ENCODE data around the gene ATG4C. TPM values are rescaled to one million over a fixed set of nuclear protein-coding genes. Genes with fewer than 3 reads are reported as not detected.

Gene ATG4C
- total RNA-seq, 1 donor from 2014 or later, result 13.7 TPM

- Histone ChIP-seq H3K36me3 (peaks cover 4% of the 10 kb centered on the region), H3K9me3 (no peaks in the 10 kb centered on the region), H3K4me3 (no peak overlapping the region), H3K4me1 (no peaks in the 10 kb centered on the region), H3K27me3 (no peaks in the 10 kb centered on the region), H3K27ac (no peak overlapping the region)
- intact Hi-C loops (cut with DNase I), result no loop called here
- DNase-seq (no peak), ATAC-seq (no peak)
- no peak for TF ChIP-seq CTCF (IDR thresholded peaks at IDR 0.05)
Observed at GRCh38 chr1:62799688-62800087, 15.8 kb downstream of the ATG4C start.

GRCh38 chr1:62800281-62800680, 16.3 kb downstream of the ATG4C start:
- H3K36me3 ChIP-seq, result peaks cover 4% of the 10 kb centered on the region
- ATAC-seq, result peak; percentile 46
- no peak overlapping the region for H3K27ac ChIP-seq
- H3K4me3 ChIP-seq, result no peak overlapping the region
- no peaks in the 10 kb centered on the region for H3K27me3 ChIP-seq
- no peaks in the 10 kb centered on the region for H3K4me1 ChIP-seq
- H3K9me3 ChIP-seq, result no peaks in the 10 kb centered on the region
- intact Hi-C loops (cut with DNase I), result no loop called here
- TF ChIP-seq CTCF (IDR thresholded peaks at IDR 0.05), result no peak
- no peak for DNase-seq

GRCh38 chr1:62800825-62801306, 16.9 kb downstream of the ATG4C start:
- no peaks in the 10 kb centered on the region for H3K9me3 ChIP-seq
- ATAC-seq, result peak; percentile 84
- H3K4me3 ChIP-seq, result no peak overlapping the region
- no peak for DNase-seq
- no peak for TF ChIP-seq CTCF (IDR thresholded peaks at IDR 0.05)
- H3K27me3 ChIP-seq, result no peaks in the 10 kb centered on the region
- intact Hi-C loops (cut with DNase I), result no loop called here
- H3K27ac ChIP-seq, result no peak overlapping the region
- no peaks in the 10 kb centered on the region for H3K4me1 ChIP-seq
- peaks cover 4% of the 10 kb centered on the region for H3K36me3 ChIP-seq

- H3K4me3 ChIP-seq, result no peak overlapping the region
Observed at GRCh38 chr1:62809788-62810187, 25.9 kb downstream of the ATG4C start.

GRCh38 chr1:62810420-62811274, 26.7 kb downstream of the ATG4C start:
- no peak for ATAC-seq
- Histone ChIP-seq H3K36me3 (peaks cover 14% of the 10 kb centered on the region), H3K27ac (no peak overlapping the region), H3K4me1 (no peaks in the 10 kb centered on the region), H3K27me3 (no peaks in the 10 kb centered on the region), H3K9me3 (no peaks in the 10 kb centered on the region), H3K4me3 (no peak overlapping the region)
- no peak for DNase-seq
- TF ChIP-seq CTCF (IDR thresholded peaks at IDR 0.05), result no peak
- intact Hi-C loops (cut with DNase I), result no loop called here

More at GRCh38 chr1:62809788-62810187, 25.9 kb downstream of the ATG4C start:
- H3K4me1 ChIP-seq, result no peaks in the 10 kb centered on the region
- DNase-seq (no peak), ATAC-seq (no peak)
- no peaks in the 10 kb centered on the region for H3K27me3 ChIP-seq
- no peak for TF ChIP-seq CTCF (IDR thresholded peaks at IDR 0.05)
- no peak overlapping the region for H3K27ac ChIP-seq
- H3K36me3 ChIP-seq, result peaks cover 14% of the 10 kb centered on the region
- intact Hi-C loops (cut with DNase I), result no loop called here
- H3K9me3 ChIP-seq, result no peaks in the 10 kb centered on the region

Data from upper lobe of right lung (tissue), 1 donor.